NCI-H128 (cell line): Measurements from ENCODE around the gene RPS17.
"Not testable (repeated sequence)": the region's sequence is repeated elsewhere in the genome, so short reads cannot be mapped to it uniquely, and the experiment has no call there.

Experiments used
- DNase-seq: peaks from one replicate; lab custom pipeline; 2025; ENCODE audit not compliant: unreplicated experiment; lab: John Stamatoyannopoulos, UW

The RPS17 gene

DNA sequence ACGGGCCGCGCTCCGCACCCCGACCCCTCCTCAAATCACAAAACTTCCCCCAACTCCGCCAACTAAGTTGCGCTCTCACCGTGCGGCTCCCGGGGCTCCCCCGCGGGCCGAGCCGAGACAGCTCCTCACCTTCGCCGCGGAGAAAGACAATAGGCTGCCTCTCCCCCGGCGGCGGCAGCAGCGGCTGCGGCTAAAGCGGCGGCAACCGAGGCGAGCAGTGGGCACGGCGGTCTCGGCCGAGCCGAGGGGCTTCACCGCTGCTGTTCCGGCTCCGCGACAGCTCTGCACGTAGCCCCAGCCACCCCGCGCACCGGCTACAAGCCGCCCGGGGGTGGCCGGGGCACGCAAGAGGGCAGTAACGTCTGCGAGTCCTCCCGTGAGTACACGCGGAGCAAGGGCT is 26.7 kb downstream of the RPS17 start:
- not testable (repeated sequence) for DNase-seq

DNA sequence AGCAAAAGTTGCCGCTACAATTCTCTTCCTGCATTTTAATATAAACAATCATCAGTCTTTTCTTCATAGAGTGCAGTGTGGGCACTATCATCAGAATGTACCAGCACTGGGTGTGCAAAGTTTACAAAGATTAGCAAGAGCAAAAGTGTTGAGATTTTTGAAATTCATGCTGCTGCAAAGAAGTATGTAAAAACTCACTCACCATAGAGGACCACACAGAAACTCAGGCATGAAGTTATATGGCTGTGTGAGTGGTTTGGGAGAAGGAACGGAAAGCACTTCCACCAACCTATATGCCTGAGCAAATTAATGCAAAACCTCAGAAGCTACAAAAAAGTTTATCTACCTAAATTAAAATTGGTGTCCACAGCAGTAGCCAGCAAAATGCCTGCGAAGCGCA is 32.6 kb downstream of the RPS17 start:
- DNase-seq, result not testable (repeated sequence)

DNA sequence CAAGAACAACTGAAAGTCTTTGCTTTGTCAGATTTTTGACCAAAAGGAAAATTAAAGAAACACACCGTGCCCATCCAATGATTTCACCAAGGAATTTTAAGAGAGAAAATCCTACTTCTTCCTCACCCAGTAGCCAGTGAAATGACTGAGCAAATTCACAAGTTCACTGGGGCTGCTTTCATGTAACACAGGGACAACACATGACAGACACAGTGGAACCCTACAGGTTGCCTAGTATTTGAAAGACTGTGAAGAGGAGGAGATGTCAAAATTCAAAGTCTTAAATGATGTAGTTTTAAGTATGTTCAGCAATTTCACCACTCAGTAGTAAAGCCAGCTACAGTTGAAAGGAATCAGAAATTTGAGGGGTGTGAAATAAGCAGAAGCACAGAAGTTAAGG is 33.2 kb downstream of the RPS17 start:
- DNase-seq, result not testable (repeated sequence)

GRCh38 chr15:82505842-82506241 is 34.4 kb downstream of the RPS17 start:
- DNase-seq, result not testable (repeated sequence)

DNA sequence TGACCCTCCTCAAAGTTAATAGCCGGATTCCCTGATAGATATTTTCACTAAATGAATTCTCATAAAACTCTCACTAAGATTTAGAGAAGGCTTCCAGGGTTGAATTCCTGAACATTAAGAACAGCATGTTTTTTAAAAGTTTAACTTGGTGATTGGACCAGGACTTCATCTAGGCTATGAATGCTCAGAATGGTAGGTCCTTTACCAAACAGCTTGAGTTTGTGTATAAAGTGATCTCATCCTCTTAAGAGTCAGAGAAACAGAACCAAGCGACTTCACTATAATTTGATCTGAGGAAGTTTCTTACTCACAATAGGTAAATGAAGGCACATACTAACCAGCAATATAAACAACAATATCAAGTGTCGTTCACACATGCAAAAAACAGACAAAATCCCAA is 36.2 kb downstream of the RPS17 start:
- DNase-seq, result not testable (repeated sequence)

- not testable (repeated sequence) for DNase-seq
These were observed 37.4 kb downstream of the RPS17 start for GRCh38 chr15:82502700-82503339.

- not testable (repeated sequence) for DNase-seq
These were observed 39.5 kb downstream of the RPS17 start for GRCh38 chr15:82500772-82501171.

GRCh38 chr15:82497978-82498377 is 42.3 kb downstream of the RPS17 start:
- not testable (repeated sequence) for DNase-seq

DNA sequence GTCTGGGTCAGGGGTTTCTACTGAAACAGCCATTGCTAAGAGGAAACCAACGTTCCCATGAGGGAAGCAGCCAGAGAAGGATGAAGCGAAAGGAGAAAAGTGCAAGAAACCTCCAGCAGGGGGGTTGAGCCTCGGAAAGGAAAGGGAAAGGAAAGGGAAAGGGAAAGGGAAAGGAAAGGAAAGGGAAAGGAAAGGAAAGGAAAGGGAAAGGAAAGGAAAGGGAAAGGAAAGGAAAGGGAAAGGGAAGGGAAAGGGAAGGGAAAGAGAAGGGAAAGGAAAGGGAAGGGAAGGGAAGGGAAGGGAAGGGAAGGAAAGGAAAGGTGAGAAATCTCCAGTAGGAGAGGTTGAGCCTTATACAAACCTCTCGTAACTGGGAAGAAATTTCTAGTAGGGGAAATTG is 52.0 kb downstream of the RPS17 start:
- not testable (repeated sequence) for DNase-seq

DNA sequence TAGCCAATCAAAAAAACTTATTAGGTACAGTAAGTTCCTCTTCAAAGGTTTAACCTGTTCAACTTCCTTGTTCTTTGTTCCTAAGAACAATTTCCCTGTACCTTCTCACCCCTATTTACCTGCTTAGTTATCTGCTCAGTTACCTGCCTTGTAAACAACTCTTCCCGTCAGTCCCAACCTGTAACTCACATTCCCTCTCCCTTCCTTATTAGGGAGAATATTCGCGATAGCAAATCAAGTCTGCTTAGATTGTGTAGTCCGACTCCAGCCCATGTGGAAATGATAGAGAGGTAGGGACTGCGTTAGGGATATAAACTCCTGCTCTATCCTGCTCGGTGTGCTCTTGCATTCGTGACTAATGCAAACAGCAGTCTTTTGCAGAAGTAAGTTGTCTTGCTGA is 53.2 kb downstream of the RPS17 start:
- not testable (repeated sequence) for DNase-seq
